ENCODE results near the gene WDR35.
A peak's percentile ranks its signal among the peaks of the same experiment; 100 is the strongest.

Gene WDR35

DNA sequence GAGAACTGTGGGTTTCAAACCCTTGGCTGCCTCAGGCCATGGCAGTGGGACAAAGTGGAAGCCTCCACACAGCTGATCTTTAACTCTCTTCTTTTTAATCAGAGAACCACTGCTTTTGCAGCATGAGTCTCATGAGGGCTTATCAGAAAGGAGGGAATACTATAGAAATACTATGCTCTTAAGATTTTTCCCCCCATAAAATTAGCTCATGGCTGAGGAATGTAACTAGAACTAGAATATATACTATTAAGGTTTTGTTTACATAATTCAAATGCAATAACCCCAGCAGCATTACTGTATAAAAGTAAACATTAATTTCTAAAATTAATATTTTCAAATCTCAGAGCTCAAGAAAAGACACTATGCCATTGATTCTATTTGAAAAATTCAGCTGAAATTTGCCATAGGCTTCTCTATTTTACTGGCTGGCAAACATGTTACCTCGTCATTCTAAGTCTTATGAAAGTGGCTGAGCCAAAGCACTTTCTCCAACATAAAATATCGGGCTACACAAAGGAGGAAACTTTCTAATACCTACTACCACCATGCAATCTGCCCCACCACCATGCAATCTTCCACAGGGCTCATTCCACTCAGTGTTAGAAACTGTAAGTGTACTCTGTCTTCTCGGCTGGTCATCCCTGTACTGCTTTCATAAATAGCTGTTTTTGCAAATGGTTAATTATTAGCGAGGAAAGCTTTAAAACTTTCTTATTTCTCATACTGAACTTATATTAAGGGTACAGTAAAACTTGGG lies 42.5 kb downstream of the WDR35 start:
- DNase-seq (ENCODE audit: low read depth in 2 of 2) = no peak
- H3K4me3 ChIP-seq (replicated peaks in 1 of 2; ENCODE audit: low read depth in 2 of 2, low read length in 2 of 2) = no peak overlapping the region
- TF ChIP-seq, protein P1, sequence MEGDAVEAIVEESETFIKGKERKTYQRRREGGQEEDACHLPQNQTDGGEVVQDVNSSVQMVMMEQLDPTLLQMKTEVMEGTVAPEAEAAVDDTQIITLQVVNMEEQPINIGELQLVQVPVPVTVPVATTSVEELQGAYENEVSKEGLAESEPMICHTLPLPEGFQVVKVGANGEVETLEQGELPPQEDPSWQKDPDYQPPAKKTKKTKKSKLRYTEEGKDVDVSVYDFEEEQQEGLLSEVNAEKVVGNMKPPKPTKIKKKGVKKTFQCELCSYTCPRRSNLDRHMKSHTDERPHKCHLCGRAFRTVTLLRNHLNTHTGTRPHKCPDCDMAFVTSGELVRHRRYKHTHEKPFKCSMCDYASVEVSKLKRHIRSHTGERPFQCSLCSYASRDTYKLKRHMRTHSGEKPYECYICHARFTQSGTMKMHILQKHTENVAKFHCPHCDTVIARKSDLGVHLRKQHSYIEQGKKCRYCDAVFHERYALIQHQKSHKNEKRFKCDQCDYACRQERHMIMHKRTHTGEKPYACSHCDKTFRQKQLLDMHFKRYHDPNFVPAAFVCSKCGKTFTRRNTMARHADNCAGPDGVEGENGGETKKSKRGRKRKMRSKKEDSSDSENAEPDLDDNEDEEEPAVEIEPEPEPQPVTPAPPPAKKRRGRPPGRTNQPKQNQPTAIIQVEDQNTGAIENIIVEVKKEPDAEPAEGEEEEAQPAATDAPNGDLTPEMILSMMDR (IDR thresholded peaks at IDR 0.05; ENCODE audit: low read depth, low read length) = no peak

DNA sequence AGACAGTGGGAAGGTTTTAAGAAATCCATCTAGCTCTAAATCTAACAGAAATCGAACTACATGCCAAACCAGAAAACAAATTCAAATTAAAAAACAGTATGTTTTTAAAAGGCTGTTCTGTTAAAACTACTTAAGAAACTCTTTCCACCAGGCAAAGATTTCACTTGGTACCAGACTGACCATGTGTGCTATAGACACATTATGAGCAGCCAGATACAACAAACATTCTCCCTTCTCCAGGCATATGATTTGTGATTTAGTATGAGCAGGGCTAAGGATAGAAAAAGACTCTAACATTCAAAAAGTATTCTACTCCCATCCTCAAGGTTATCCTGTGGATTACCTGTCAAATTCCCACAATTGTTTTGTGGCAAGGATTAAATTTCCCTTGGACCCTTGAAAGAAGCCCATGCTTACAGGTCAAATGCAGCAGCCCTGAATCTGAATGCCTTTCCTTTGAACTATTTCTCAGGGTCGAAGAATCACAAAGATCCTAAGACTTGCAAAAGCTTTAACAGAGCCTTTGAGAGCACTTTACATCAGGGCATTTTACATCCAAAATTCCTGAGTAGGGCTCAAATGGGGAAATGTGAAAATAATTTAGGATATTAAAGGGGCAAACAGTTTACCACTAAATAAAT lies 45.6 kb downstream of the WDR35 start:
- TF ChIP-seq, protein P1 (IDR thresholded peaks at IDR 0.05; ENCODE audit: low read depth, low read length) = no peak
- DNase-seq (ENCODE audit: low read depth in 2 of 2) = no peak
- H3K4me3 ChIP-seq (replicated peaks in 1 of 2; ENCODE audit: low read depth in 2 of 2, low read length in 2 of 2) = no peak overlapping the region

DNA sequence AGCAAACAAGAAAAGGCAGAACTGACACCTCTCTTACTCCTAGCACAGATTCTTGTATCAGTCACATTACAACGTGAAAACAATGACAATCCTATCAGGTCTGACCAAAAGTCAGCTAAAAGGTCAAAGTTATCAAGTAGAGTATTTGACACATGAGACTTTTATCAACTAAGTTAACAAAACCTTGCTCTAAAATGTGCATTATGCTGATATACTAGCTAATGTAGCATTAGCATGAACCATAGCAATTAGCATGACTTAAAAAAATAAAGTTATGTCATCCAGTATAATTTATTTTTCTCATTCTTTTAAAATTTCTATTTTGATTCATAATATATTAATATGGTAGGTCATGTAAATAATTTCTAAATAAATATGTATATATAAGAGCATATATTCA lies 46.7 kb downstream of the WDR35 start:
- TF ChIP-seq, protein P1 (IDR thresholded peaks at IDR 0.05; ENCODE audit: low read depth, low read length) = no peak
- DNase-seq (ENCODE audit: low read depth in 2 of 2) = no peak

DNA sequence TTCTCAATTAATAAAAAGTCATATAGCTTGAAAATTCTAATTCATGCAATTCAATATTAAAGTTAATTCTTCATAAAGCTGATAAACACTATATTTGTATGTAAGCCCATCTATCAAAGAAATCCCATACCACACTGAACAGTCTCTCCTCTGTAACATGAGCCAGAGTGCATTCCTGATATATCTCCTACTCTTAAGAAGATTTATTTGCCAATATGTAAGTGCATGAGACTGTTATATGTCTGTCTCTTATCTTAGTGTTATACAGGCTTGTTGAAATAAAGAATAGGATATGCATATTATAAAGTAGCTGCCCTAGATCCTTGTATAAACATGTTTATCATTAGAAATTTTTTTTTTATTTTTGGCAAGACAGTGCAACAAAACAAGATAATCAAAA lies 47.7 kb downstream of the WDR35 start:
- TF ChIP-seq, protein P1 (IDR thresholded peaks at IDR 0.05; ENCODE audit: low read depth, low read length) = no peak
- DNase-seq (ENCODE audit: low read depth in 2 of 2) = peak in 1 of 2 donors; percentile 17
- no peak overlapping the region for H3K4me3 ChIP-seq (replicated peaks in 1 of 2; ENCODE audit: low read depth in 2 of 2, low read length in 2 of 2)

More for the DNA sequence above, 46.7 kb downstream of the WDR35 start:
- H3K4me3 ChIP-seq (replicated peaks in 1 of 2; ENCODE audit: low read depth in 2 of 2, low read length in 2 of 2) = no peak overlapping the region

DNA sequence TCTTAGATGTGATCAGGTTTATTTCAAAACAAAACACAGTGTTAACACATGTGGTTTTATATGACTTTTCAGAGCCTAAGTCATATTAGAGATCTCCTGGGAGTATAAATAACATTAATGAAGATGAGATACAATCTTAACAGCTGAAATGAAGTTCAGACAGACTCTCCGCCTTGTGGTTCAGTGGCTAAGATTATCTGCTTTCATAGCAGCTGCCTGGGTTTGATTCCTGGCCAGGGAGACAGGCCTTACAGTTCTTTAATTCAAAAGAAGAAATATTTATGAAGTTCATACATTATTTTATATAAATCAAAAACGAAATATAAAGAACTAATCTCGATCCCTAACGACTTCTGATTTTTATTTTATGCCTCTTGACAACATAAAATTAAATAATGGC lies 52.9 kb downstream of the WDR35 start:
- no peak overlapping the region for H3K4me3 ChIP-seq (replicated peaks in 1 of 2; ENCODE audit: low read depth in 2 of 2, low read length in 2 of 2)
- DNase-seq (ENCODE audit: low read depth in 2 of 2) = no peak
- TF ChIP-seq, protein P1 (IDR thresholded peaks at IDR 0.05; ENCODE audit: low read depth, low read length) = no peak

DNA sequence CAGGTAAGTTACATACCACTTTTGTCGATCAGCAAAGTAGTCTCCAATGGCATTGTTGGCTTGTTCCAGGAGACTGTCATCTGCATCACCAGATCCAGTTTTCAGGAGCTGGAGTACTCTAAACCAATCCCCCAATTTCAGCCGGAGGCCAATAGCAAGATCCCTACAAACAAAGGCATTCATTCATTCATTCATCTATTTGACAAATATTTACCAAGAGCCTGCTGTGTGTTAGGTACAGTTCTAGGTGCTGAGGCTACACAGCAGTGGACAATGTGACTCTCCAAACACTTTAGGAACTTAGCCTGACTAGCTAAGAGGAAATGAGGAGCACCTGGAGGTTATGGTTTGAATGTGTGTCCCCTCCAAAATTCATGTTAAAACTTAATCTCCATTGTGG lies 53.7 kb downstream of the WDR35 start:
- no peak for DNase-seq (ENCODE audit: low read depth in 2 of 2)
- TF ChIP-seq, protein P1 (IDR thresholded peaks at IDR 0.05; ENCODE audit: low read depth, low read length) = no peak
- H3K4me3 ChIP-seq (replicated peaks in 1 of 2; ENCODE audit: low read depth in 2 of 2, low read length in 2 of 2) = no peak overlapping the region

All from cardiac fibroblast (primary cell).